Lower leg skin (tissue), 3 donors: ENCODE data around the gene SMIM28.

Experiments
- CTCF ChIP-seq, 3 donors: fragments of 450-650 bp; IDR thresholded peaks; one replicate each; pipeline ENCODE4 v1.5.1; 2016; ENCODE audit warnings: antibody characterized with exemption in 3 of 3, mild to moderate bottlenecking in 3 of 3, moderate library complexity in 2 of 3
- POLR2A ChIP-seq, 2 donors: fragments of 450-650 bp; IDR thresholded peaks; one replicate each; pipeline ENCODE4 v1.6.1; 2016 to 2017; ENCODE audit warnings: antibody characterized with exemption in 2 of 2, mild to moderate bottlenecking in 1 of 2, moderate library complexity in 1 of 2

GRCh38 chr6:138405816-138406413, 28.2 kb downstream of the SMIM28 start:
- TF ChIP-seq CTCF (IDR thresholded peaks at IDR 0.05) (no peak), POLR2A (IDR thresholded peaks at IDR 0.05) (no peak)
